GM12875 (cell line): Measurements from ENCODE around the gene SCN3B.
A peak's percentile ranks its signal among the peaks of the same experiment; 100 is the strongest.

ENCODE experiments used
- H3K4me3 ChIP-seq: one replicate; pipeline ENCODE4 v1.5.1; 2011; ENCODE audit warnings: low read depth, low read length, control low read depth
- TF ChIP-seq, protein P1 (sequence below): IDR thresholded peaks from 2 replicates; pipeline ENCODE4 v1.5.1; 2011; ENCODE audit warnings: low read depth, mild to moderate bottlenecking, control low read depth, inconsistent platforms, low read length, moderate library complexity, borderline replicate concordance; ENCODE audit not compliant: insufficient read depth

Gene SCN3B, protein sequence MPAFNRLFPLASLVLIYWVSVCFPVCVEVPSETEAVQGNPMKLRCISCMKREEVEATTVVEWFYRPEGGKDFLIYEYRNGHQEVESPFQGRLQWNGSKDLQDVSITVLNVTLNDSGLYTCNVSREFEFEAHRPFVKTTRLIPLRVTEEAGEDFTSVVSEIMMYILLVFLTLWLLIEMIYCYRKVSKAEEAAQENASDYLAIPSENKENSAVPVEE

DNA sequence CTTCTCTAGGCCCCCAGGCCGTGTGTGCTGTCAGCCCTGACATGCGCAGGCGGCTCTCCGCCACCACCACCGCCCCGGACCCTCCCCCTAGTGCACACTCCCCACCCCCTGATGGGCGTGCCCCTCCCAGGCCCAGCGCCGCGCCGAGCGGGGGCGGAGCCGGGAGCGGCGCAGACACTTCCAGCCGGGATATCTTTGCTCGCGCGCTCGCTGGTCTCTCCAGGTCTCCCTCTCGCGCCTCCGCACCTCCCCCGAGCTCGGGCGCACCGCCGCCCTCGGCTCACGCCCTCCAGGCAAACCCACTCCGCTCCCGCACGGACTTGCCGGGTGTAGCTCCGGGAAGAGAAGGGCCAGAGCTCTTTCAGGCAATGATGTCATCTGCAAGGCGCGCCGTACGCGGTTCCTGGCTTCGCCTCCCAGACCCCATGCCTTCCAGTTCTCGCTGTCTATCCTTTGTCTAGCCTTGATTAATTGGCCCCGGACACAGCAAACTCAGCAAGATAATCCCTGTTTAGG lies at the start of gene SCN3B:
TSS of gene SCN3B (minus strand) at position 59 of the 516 bp plus-strand sequence. CDS start 823 bp downstream, outside the sequence.
- TF ChIP-seq, protein P1, sequence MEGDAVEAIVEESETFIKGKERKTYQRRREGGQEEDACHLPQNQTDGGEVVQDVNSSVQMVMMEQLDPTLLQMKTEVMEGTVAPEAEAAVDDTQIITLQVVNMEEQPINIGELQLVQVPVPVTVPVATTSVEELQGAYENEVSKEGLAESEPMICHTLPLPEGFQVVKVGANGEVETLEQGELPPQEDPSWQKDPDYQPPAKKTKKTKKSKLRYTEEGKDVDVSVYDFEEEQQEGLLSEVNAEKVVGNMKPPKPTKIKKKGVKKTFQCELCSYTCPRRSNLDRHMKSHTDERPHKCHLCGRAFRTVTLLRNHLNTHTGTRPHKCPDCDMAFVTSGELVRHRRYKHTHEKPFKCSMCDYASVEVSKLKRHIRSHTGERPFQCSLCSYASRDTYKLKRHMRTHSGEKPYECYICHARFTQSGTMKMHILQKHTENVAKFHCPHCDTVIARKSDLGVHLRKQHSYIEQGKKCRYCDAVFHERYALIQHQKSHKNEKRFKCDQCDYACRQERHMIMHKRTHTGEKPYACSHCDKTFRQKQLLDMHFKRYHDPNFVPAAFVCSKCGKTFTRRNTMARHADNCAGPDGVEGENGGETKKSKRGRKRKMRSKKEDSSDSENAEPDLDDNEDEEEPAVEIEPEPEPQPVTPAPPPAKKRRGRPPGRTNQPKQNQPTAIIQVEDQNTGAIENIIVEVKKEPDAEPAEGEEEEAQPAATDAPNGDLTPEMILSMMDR, result no peak
- H3K4me3 ChIP-seq, result peak within 1 kb of the TSS; percentile 19

DNA sequence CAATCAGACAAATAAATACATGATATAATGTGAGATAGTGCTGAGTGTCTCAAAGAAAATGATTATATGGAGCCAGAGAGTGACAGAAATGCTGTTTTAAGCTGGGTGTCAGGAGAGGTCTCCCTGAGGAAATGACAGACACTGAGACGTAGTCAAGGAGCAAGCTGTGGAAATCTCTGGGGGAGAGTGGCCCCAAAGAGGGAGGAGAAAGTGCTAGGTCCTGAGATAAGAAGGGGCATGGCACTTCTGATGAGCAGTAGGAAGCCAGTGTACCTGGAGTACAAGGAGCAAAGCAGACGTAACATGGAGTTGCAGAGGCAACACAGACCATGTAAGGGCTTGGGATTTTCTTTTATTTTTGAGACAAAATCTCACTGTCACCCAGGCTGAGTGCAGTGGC lies 48.3 kb upstream of the SCN3B start:
- H3K4me3 ChIP-seq, result no peak overlapping the region
- TF ChIP-seq, protein P1, result no peak

DNA sequence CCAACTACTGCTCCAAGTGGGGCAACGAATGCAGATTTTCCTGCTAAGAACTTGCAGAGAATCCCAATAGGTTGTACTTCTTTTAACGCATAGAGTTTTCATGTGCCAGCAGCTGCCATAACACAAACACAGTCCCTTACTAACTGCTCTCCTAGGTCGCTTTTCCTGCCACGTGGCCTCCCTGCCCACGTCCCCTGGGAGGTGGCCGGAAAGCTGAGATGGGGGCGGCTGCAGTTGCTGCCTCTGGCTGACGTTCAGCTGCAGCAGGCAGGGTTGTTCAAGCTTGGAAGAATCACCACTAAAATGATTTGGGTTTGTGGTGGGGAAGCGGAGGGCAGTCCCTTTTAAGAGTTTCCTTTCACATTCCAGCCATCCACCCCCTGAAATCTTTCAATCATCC lies 47.7 kb upstream of the SCN3B start:
- H3K4me3 ChIP-seq, result no peak overlapping the region
- TF ChIP-seq, protein P1, result no peak

DNA sequence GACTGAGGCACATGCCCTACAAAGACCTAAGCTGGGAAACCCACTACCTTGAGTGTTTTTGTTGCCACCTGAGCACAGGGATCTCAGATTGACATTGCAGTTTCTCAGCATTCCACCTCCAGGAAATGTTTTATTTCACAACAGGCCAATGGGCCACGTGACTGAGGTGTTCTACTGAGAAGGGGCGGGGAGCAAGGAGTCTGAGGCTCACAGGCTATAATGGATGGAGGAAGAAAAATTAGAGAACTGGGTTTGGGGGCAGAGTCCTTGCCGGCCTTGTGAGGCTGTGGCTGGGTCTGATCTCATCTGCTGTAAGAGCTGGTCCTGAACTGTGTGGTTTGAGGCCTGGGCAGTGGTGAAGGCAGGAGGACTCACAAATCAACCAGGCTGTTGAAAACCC lies 46.3 kb upstream of the SCN3B start:
- no peak overlapping the region for H3K4me3 ChIP-seq
- TF ChIP-seq, protein P1, result no peak

DNA sequence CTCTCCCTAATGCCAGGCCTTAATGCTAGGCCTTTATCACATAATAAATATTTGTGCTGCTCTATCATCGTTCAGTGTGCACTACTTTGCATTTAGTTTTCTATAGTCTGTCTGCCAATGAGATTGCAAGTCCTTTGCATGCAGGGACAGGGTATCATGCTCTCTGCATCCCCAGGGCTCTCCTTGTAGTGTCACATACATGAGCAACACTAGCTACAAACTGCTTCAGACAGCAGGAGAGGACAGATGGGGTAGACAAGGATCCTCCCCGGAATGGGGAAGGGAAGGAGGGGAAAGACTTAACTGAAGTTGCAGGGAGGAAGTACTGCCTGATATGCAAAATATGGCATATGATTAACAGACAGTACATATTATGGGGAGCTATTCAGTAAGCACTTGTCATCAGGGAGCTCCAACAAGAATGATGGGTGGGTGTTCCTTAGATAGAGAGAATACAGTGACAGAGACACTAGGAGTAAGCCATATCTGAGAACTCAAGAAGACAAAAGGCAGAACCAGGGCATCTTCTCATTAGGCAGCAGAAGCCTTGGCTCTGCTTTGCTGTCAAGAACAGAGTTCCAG lies 44.2 kb upstream of the SCN3B start:
- TF ChIP-seq, protein P1, result no peak
- H3K4me3 ChIP-seq, result no peak overlapping the region

DNA sequence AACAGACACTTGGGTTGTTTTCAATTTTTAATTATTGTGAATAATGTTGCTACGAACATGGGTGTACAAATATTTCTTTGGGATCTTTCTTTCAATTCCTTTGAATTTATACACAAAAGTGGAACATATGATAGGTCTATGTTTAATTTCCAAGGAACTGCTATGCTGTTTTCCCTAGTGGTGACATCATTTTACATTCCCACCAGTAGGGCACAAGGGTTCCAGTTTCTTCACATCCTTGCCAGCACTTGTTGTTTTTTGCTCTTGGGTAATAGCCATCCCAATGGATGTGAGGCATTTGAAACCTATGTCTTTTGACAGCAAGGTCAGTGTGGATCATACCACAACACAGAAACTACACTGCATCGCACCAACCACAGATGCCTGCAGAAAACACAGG lies 41.8 kb upstream of the SCN3B start:
- TF ChIP-seq, protein P1, result no peak
- H3K4me3 ChIP-seq, result no peak overlapping the region

DNA sequence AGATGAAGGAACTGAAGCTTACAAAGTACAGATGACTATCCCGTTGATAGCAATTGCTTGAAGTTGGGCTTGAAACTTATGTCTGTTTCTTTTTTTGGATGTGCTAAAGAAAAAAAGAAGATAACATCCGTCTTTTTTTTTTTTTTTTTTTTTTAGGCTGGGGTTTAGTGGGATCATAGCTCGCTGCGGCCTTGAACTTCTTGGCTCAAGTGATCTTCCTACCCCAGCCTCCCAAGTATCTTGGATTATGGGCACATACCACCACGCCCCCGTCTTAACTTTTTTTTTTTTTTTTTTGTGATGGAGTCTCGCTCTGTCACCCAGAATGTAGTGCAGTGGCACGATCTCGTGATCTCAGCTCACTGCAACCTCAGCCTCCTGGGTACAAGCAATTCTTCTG lies 40.8 kb upstream of the SCN3B start:
- TF ChIP-seq, protein P1, result no peak
- no peak overlapping the region for H3K4me3 ChIP-seq
